Islet precursor cell (in vitro differentiated cells): ENCODE measurements around the gene SRP14.
"Not testable (repeated sequence)": the region's sequence is repeated elsewhere in the genome, so short reads cannot be mapped to it uniquely, and the experiment has no call there.

ENCODE experiments used
- DNase-seq: peaks from one replicate; pipeline ENCODE4 v3.0.0-alpha.2; 2018

SRP14 gene

DNA sequence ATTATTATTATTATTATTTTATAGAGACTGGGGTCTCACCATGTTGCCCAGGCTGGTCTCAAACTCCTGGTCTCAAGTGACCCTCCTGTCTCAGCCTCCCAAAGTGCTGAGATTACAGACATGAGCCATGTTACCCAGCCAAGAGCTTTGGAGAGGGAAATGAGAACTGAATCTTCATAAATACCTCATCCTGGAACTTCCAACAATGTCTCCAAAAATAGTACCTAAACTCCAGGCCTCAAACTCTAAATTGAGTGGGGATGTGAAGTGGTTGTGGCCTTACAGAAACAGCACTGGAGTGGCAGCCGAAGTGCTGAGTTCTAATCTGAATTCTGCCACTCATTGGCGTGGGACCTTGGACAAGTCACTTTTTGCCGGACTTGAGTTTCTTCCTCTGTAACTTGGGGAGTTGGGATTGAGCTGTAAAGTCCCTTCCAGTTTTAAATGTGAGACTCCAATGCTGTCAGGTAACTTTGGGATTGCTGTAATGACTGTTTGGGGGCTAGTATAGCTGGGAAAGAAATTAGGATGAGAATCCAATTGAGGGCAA, 10.0 kb upstream of the SRP14 start:
- peak; percentile 8 for DNase-seq

DNA sequence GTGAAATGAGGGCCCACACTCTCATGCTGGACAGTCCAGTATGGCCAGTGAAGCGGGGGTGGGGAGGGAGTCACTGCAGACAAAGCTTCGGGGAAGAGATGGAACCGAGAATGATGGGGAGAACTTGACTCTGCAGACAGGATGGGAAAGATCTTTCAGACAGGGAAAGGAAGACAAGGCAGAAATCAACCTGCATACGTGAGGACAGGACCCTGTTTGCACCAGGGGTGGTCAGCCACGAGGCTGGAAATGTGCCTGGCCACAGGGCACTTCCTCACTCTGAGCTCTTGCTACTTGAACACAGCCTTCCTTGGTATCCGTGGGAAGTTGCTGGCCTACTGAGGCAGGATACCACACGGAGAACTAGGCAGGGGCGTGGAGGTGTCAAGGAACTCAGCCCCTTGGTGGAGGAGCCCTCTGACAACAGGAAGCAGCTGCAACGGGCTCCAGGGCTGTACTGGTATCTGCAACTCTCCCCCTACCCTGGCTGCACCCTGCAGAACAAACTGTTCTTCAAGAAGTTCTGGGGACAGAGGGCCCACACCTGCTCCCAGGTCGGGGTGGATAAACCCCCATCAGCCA, 9.3 kb upstream of the SRP14 start:
- no peak for DNase-seq

DNA sequence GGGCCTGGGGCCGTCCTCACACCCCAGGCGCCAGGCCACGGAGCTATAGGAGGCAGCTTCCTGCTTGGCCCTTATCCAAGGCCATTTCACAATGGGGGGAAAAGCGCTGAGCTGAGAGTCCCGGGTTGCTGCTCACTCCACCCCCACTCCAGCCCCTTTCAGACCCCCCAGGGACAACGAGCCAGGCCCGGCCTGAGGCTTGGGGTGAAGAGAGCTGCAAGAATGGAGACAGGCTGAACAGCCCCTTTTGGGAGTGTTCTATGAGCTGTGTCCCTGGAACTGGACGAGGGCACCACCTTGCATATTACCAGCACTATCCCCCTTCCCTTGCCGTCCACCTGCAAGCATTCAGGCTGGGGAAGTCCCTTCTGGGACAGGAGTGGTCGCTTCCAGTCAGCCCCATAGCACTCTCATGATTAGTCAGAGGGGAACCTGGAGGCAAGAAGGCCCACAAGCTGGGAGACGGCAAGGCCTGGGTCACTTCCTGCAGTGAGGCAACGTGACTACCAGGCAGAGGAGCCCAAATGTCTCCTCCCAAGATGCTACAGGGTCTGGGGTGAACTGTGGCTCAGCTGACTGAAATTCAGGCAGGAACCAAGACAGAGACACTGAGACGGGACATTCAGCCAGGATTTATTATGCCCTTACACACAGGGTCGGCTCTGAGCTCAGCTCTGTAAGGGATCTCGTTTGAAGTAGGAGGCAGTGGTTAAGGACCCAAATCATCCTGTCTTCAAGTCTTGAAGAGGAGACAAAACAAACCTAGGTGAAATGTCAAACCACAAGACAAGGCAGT, 8.6 kb upstream of the SRP14 start:
- DNase-seq = peak; percentile 76

DNA sequence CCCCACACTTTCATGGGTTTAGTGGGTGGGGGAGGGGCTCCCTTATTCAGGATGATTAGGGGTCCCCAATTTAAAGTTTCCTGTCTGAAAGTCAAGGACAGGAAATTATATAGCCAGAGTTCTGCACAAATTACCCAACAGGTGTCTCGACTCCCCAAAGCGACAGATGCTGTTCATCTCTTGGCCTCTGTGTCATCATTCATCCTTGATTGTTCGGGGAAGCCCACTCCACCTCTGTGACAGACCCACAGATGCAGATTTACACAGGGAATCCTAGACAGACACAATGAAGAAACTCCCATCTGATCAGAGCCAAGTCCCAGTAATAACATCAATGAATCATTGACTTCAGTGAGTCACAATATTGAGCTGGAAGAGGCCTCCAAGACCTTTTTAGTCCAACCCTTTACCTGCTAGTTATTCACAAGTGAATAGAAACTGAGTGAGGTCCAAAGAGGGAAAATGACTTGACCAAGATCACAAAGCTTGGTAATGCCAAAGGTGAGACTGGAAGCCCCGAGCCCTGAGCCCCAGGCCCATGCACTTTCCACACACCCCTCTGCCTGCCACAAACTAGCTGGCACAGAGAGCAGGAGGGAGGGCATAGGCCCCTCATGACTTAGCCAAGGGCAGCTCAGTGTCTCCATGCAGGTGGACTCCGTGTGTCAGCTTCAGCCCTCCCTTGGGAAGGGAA, 7.9 kb upstream of the SRP14 start:
- peak; percentile 14 for DNase-seq

DNA sequence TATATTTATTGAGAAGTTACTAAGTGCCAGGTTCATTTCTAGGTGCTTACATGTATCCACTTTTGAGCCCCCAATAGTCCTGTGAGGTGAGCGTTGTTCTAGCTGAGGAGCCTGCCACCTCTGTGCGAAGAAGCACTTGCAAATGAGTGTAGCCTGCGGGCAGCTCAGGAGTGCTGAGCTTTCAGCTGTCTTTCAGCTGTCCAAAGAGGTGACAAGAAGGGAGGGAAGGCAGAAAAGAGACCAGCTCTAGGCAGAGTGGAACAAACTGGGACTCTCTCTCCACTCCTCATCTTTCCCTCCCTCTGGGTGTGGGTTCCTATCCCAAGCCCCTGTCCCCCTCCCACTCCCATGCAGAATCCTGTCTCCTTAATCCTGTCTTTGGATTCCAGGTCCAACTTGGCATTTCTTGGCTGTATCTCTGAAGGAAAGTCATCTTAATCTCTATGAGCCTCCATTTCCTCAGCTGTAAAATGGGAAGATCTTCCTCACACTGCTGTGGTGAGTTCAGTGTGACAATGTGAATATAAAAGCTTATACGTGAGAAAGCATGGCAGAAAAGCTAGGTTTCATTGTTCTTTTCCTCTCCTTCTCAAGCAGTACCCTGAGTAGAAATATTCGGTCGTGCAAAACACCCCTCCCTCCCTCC, 6.7 kb upstream of the SRP14 start:
- peak; percentile 78 for DNase-seq

DNA sequence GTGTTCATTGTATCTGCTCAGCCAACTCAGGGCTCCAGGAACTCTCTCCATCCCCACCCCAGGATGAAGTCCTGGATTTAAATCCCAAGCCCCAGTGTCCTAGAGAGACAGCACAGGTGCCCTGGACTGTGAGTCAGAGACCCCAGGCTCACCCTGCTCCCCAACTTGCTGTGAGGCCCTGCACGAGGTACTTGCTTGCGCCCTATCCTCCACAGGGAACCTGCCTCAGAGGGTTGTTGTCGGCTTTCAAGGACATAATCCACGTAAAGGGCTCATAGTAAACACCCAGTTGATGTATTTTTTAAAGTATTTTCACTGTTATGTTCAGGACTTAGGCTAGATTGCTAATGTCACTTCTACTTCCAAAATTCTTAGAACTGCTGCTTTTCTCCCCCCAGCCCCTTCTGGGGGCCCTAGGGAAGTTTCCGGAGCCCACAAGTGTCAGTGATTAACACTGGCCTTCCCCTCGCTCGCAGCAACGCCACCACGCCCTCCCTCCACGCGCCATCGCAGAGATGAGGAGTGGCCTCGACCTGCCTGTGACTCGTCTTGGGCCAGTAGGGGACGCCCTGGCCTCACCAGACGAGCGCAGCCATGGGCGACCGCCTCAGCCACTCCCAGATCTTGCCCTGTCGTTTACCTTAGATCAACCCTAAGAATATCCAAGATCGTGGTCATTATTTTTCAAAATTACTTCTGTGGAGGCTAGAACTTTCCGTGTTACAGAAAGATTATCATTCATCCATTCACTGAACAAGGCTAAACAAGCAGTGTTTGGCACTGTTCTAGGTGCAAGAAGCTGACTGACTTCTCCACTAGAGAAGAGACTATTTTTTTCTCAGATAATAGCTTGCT, 6.0 kb upstream of the SRP14 start:
- DNase-seq = peak; percentile 92

DNA sequence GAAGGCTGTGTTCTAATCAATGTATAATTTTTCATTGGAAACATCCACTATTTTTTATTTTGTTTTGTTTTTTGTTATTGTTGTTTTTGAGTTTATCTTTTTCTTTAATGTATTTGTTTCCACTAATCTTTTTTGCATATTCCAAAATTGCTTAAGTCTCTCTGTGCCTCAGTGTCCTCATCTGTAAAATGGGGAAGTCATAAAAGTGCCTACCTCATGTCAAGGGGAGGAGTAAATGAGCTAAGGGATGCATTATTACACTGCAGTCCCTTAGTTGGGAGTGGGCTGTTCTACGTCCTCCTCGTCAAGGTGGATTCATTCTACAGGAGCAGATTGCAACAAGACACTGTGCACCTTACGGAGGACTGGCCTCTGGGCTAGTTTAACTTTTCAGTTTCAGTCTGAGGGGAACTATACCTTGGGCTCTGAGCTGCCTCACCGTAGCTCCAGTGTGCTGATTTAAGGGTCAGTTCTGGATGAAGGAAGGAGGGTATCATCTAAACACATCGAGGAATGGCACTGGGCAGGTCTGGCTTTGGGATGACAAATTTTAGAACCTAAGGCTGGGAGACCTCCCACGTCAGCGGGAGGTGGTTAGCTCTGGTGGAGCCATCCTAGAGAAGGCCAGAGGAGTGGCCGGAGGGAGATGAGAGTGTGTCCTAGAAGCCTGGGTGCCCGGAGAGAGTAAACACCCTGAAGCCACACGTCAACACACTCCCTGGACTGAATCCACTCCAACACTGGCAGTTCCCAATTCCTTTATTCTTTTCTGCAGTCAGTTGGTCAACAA, 5.1 kb upstream of the SRP14 start:
- peak; percentile 27 for DNase-seq

DNA sequence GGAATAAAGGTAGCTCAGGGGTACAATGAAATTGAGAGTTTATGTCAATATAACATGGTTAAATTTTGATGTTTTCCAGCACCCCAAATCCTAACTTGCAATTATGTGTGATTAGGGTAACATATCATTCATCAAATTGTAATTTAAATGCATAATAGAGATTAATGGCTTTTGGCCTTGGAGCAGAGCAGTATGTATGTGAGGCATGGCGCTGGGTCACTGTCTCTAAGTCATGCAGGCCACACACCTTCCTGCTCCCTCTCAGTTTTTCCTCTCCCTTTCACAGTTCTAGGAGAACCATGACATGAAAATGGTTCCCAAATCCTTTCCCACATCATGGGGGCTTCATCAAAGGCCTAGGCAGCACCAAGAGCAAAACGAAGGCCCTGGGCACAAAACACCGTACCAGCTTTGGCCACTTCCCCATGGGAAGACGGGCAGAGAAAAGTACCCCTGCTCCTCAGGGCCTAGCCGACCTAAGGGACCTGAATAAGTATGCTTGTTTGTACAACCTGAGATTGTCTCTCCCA, 3.9 kb upstream of the SRP14 start:
- DNase-seq = peak; percentile 14

DNA sequence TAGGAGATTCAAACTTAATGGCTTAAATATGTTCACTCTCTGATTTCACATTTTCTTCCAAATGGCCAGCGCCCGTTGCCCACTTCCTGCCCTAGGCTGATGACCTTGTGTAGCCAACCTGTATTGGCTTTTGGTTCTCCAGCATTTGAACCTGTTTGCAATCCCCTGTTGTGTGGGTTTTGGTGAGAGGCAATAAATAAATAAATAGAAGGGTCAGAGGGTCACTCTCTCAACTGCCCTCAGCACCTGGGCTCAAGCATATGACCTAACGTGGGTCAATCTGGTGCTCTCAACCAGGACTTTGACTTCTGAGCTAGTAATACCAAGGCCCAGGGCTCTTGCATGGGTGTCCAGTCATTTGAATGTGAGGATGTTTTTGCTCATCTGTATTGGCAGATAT, 1.8 kb upstream of the SRP14 start:
- peak; percentile 24 for DNase-seq

DNA sequence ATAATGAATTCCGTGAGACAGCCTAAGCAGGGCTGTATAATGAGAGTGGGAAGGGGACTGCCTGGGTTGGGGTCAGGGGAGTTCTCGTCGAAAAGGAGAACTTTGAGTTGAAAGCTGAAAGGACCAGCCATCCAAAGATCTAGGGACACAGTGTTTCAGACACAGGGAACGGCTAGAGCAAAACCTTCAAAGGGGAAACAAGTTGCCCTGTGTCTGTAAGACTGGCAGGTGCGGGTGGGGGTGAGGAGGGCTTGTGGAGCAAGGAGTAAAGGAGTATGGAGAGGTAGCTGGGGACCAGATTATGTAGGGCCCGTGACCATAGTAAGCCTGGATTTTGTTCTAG, 1.3 kb upstream of the SRP14 start:
- peak; percentile 38 for DNase-seq

DNA sequence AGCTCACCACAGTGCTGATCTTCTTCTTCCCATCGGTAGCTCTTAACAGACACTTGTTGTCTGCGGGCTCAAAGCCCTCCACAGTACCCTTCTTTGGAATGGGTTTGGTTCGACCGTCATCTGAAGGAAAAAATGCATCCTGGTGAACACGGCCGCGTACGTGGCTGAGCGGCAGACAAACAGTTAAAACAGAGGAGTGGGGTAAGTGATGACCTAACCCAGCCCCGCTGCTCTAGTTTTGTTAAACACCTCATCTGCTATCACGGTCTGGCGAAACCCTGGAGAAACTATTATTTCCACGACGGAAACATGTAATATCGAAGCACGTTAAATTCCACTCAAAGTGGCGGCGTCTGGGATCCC, 725 bp downstream of the SRP14 start:
- peak; percentile 67 for DNase-seq

DNA sequence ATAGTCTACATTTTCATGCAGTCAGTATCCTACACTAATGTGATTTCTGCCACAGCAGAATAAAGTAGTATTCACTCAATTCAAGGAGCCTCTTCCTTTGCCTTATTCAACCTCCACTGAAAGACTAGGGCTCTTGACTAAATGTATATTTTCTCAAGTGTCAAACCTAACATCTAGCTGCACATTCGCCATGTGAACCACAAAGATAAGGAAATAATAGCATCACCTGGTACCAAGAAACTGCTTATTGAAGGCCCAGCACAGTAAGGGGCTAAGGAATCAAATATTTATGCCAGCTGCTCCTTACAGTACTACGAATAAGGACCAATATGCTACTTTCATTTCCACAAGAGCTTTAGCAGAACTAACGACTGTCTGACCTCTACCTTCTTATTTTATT, 1.3 kb downstream of the SRP14 start:
- no peak for DNase-seq

DNA sequence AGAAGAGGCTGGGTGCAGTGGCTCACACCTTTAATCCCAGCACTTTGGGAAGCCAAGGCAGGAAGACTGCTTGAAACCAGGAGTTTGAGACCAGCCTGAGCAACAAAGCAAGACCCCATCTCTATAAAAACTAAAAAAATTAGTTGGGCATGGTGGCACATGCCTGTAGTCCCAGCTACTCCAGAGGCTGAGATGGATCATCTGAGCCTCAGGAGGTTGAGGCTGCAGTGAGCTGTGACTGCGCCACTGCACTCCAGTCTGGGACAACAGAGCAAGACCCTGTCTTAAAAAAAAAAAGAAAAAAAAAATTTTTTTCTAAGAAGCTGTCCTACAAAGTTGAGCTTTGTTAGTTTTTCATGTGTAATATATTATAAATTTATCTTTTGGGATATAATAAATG, 3.8 kb downstream of the SRP14 start:
- not testable (repeated sequence) for DNase-seq

DNA sequence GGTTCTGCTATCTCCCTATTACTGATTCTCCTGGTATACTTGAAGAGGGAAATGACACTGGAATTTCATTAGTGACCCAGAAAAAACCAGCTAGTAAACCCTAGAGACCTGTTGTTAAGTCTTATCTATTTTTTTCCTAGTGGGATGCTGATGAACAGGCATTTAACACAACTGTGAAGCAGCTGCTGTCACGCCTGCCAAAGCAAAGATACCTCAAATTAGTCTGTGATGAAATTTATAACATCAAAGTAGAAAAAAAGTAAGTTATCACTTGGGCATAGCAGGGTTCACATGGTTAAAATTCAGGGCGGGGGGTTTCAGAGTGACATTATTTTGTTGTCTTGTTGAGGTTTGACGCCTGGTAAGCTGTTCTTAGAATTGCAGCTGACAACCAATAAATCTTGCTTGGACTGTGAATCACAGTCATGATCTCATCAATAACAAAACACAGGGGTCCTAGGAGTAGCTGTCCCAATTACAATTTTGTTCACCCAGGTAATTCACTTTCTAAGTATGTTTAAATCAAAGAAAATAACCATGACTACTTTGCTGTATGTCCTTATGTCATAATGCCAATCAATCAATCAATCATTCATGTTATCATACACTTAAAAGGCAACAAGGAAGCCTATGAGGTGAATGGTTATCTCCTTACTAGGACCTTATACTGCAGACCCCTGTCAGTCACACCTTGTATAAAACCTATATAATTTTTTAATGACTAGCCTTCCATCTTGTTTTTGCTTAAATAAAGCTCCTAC, 4.6 kb downstream of the SRP14 start:
- DNase-seq = no peak

DNA sequence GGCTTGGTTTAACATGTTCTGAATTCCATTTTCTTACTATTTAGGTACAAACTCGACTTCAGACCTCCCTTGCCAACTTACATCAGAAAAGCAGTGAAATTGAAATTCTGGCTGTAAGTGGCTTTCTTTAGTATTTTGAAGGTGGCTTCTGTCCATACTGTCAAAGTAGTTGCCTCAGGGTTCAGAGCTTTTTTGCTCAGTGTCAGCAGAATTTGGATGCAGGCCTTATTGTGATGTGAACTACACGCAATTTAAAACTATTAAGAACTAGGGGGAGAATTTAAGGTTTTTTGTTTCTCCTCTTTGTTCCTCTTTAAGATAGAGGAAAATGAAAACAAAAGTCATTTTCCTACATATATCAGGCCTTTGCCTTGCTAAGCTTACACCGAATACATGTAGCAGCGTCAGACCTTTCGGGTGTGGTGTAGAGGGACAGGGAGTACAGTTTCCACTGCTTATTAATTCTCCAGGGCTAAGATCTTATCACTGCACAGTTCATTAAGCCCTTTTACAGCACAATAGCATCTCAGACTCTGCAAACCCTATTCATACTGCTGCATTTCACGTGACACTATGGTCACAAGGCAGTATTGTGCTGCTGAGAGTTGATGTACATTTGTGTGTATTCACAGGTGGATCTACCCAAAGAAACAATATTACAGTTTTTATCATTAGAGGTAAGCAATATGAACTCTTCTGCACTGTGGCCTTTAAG, 6.7 kb downstream of the SRP14 start:
- no peak for DNase-seq

DNA sequence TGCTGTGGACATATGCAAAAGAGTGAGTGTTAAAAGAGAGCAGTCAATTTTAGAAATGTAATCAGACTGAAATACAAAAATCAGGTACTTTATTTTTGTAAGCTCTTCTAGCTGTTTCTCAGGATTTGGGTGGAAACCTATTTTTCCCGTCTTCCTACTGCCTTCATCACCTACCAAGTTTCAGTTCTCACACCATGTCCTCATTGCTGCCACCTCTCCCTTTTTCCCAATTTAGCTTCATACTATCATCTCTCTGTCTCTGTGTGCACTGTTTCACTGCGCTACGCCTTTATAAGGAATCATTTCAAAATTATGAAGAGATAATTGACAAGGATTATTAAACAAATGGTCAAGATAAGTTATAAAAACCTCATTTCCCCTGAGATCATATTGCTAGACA, 7.7 kb downstream of the SRP14 start:
- DNase-seq = no peak

DNA sequence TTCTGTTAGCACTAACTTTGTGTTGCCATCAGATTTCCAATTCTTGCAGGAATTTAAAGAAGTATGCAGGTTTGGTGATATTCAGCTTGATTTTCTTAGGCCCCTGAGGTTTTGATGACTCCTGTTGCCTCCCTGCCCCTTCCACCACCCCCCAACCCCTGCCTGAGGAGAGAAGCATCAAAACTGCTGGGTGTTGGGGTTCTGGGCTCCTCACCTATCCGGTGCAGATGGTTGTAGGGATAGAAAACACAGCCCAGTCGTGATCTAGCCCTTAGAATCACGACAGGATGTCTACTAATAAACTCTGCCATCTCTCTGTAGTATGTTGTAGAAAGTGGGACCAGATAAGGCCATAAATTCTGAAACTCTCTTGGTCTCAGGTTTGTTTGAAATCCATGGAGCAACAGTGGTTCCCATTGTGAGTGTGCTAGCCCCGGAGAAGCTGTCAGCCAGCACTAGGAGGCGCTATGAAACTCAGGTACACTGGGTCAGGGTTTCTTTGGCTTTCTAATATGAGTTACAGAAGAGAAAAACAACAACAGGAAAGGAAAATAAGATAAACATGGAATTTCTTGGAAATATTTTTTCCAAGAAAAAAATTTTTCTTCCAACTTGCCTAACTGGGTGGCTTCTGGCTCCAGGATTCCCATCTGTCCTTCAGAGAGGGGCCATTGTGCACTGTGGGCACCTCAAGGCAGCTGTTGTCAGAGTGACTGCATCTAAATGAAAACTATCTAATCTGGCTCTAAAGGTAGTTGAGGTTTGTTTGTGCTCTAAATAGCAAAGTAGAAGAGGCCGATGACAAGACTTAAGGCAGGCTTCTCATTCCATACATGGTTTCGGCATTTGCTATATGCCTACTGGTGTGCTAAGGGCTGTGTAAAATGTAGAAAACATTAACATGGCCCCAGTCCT, 8.7 kb downstream of the SRP14 start:
- peak; percentile 67 for DNase-seq

DNA sequence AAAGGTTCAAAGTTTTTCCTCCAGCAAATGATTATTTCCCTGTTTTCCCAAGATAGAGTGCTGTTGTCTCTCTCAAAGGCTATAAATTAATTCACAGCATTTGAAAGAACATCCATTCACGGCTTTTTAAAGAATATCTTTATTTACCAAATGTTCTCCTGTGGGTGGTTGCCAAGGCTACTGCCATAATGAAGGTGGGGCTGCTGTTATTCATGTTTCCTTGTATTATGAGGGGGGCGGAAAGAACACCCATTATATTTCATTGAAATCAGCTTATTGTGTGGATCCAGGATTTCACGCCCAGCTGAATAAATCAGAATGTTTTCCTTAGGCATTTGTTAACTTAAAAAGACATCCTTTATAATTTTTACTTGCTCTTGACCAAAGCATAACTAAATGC, 10.1 kb downstream of the SRP14 start:
- no peak for DNase-seq

DNA sequence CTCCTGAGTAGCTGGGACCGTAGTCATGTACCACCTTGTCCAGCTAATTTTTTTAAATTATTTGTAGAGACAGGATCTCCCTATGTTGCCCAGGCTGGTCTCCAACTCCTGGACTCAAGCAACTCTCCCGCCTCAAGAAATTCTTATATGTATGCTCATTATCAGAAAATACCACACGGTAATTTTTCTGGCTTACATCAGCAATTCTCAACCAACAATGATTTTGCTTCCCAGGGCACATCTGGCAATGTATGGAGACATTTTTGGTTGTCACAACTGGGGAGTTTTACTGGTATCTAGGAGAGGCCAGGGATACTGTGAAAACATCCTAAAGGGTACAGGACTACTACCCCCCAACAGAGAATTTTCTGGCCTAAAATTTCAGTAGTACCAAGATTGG, 10.8 kb downstream of the SRP14 start:
- DNase-seq = no peak
